NCI-H1105 (cell line): ENCODE results near the gene ARHGEF16.

Experiments used
- DNase-seq: peaks from one replicate; lab custom pipeline; 2025; lab: John Stamatoyannopoulos, UW

Gene ARHGEF16

GRCh38 chr1:3422638-3423037 is 31.8 kb upstream of the ARHGEF16 start:
- DNase-seq, result no peak

GRCh38 chr1:3423245-3423829 is 31.1 kb upstream of the ARHGEF16 start:
- DNase-seq, result no peak

GRCh38 chr1:3423896-3424611 is 30.4 kb upstream of the ARHGEF16 start:
- DNase-seq, result no peak

GRCh38 chr1:3425486-3426215 is 28.8 kb upstream of the ARHGEF16 start:
- no peak for DNase-seq

- no peak for DNase-seq
These were observed 27.4 kb upstream of the ARHGEF16 start for GRCh38 chr1:3426956-3427535.

- no peak for DNase-seq
These were observed 26.5 kb upstream of the ARHGEF16 start for GRCh38 chr1:3427711-3428704.

GRCh38 chr1:3428899-3429298 is 25.6 kb upstream of the ARHGEF16 start:
- no peak for DNase-seq

- no peak for DNase-seq
These were observed 25.1 kb upstream of the ARHGEF16 start for GRCh38 chr1:3429320-3429719.

GRCh38 chr1:3429766-3430165 is 24.7 kb upstream of the ARHGEF16 start:
- DNase-seq, result no peak

GRCh38 chr1:3430406-3430805 is 24.1 kb upstream of the ARHGEF16 start:
- no peak for DNase-seq

GRCh38 chr1:3430820-3431219 is 23.6 kb upstream of the ARHGEF16 start:
- no peak for DNase-seq

GRCh38 chr1:3431266-3431665 is 23.2 kb upstream of the ARHGEF16 start:
- DNase-seq, result no peak

- no peak for DNase-seq
These were observed 22.8 kb upstream of the ARHGEF16 start for GRCh38 chr1:3431686-3432085.

- DNase-seq, result no peak
These were observed 22.2 kb upstream of the ARHGEF16 start for GRCh38 chr1:3432306-3432705.

GRCh38 chr1:3433076-3433475 is 21.4 kb upstream of the ARHGEF16 start:
- no peak for DNase-seq

- DNase-seq, result no peak
These were observed 20.7 kb upstream of the ARHGEF16 start for GRCh38 chr1:3433596-3434320.

- DNase-seq, result no peak
These were observed 19.9 kb upstream of the ARHGEF16 start for GRCh38 chr1:3434406-3435110.

- DNase-seq, result no peak
These were observed 18.8 kb upstream of the ARHGEF16 start for GRCh38 chr1:3435666-3436065.

GRCh38 chr1:3436451-3436850 is 18.0 kb upstream of the ARHGEF16 start:
- DNase-seq, result no peak

GRCh38 chr1:3436901-3437300 is 17.6 kb upstream of the ARHGEF16 start:
- DNase-seq, result no peak
